ENCODE data around the gene MYO7B. TPM values are rescaled to one million over a fixed set of nuclear protein-coding genes. Genes with fewer than 3 reads are reported as not detected.

The MYO7B gene
- total RNA-seq, 4 donors from 2014 or later = 0.07 to 0.83 (median 0.51) TPM; not detected in 1

- intact Hi-C loops (cut with DNase I; ENCODE audit: low total_unique reads) (no loop called here), in situ Hi-C loops (cut with MboI; ENCODE audit: low sequenced_read_pairs in 4 of 4) (no loop called here)
- ATAC-seq (no peak), DNase-seq (no peak)
- peaks cover 4 to 11% (median 6%) of the 10 kb centered on the region in 3 donors for H3K27me3 ChIP-seq
- no peaks in the 10 kb centered on the region for H3K9me3 ChIP-seq
- H3K4me1 ChIP-seq = peaks cover 11 to 17% of the 10 kb centered on the region in 2 donors
- H3K4me3 ChIP-seq = no peak overlapping the region
- TF ChIP-seq POLR2A (IDR thresholded peaks at IDR 0.05) (no peak), CTCF (IDR thresholded peaks at IDR 0.05 in 4 of 5, conservative IDR thresholded peaks at IDR 0.05 in 1 of 5) (no peak)
- H3K36me3 ChIP-seq = no peaks in the 10 kb centered on the region
- no peak overlapping the region for H3K27ac ChIP-seq
These were observed 143.0 kb downstream of the MYO7B start for GRCh38 chr2:127678531-127678930.

GRCh38 chr2:127678991-127679390 lies 143.5 kb downstream of the MYO7B start:
- no peaks in the 10 kb centered on the region for H3K36me3 ChIP-seq
- in situ Hi-C loops (cut with MboI; ENCODE audit: low sequenced_read_pairs in 4 of 4) = no loop called here
- intact Hi-C loops (cut with DNase I; ENCODE audit: low total_unique reads) = no loop called here
- no peaks in the 10 kb centered on the region for H3K9me3 ChIP-seq
- peaks cover 4 to 11% (median 6%) of the 10 kb centered on the region in 3 donors for H3K27me3 ChIP-seq
- H3K27ac ChIP-seq = no peak overlapping the region
- TF ChIP-seq CTCF (IDR thresholded peaks at IDR 0.05 in 4 of 5, conservative IDR thresholded peaks at IDR 0.05 in 1 of 5) (no peak), POLR2A (IDR thresholded peaks at IDR 0.05) (no peak)
- H3K4me1 ChIP-seq = peaks cover 11 to 17% of the 10 kb centered on the region in 2 donors
- ATAC-seq = no peak
- DNase-seq = no peak
- peak overlapping the region in 1 of 4 donors; percentile 51 for H3K4me3 ChIP-seq

- in situ Hi-C loops (cut with MboI; ENCODE audit: low sequenced_read_pairs in 4 of 4) (no loop called here), intact Hi-C loops (cut with DNase I; ENCODE audit: low total_unique reads) (no loop called here)
- no peaks in the 10 kb centered on the region for H3K9me3 ChIP-seq
- peaks cover 0 to 6% (median 5%) of the 10 kb centered on the region in 3 donors for H3K27me3 ChIP-seq
- TF ChIP-seq POLR2A (IDR thresholded peaks at IDR 0.05) = no peak
- no peak for TF ChIP-seq CTCF (IDR thresholded peaks at IDR 0.05 in 4 of 5, conservative IDR thresholded peaks at IDR 0.05 in 1 of 5)
- H3K27ac ChIP-seq = peak overlapping the region in 1 of 4 donors; percentile 11
- DNase-seq (no peak), ATAC-seq (no peak)
- peak overlapping the region in 2 of 4 donors; percentile 39 to 51 for H3K4me3 ChIP-seq
- peaks cover 11 to 17% of the 10 kb centered on the region in 2 donors for H3K4me1 ChIP-seq
- no peaks in the 10 kb centered on the region for H3K36me3 ChIP-seq
These were observed 144.3 kb downstream of the MYO7B start for GRCh38 chr2:127679680-127680361.

- H3K4me1 ChIP-seq = peaks cover 11 to 12% of the 10 kb centered on the region in 2 donors
- H3K27me3 ChIP-seq = peaks cover 0 to under 1% (median 0%) of the 10 kb centered on the region in 3 donors
- H3K27ac ChIP-seq = peak overlapping the region in 3 of 4 donors; percentile 33 to 60 (median 48)
- intact Hi-C loops (cut with DNase I; ENCODE audit: low total_unique reads) (no loop called here), in situ Hi-C loops (cut with MboI; ENCODE audit: low sequenced_read_pairs in 4 of 4) (no loop called here)
- no peak for DNase-seq
- peak in 1 of 2 donors; percentile 5 for ATAC-seq
- TF ChIP-seq CTCF (IDR thresholded peaks at IDR 0.05 in 4 of 5, conservative IDR thresholded peaks at IDR 0.05 in 1 of 5) = no peak
- no peak for TF ChIP-seq POLR2A (IDR thresholded peaks at IDR 0.05)
- no peaks in the 10 kb centered on the region for H3K9me3 ChIP-seq
- H3K4me3 ChIP-seq = peak overlapping the region; percentile 39 to 52 (median 50)
- no peaks in the 10 kb centered on the region for H3K36me3 ChIP-seq
These were observed 145.3 kb downstream of the MYO7B start for GRCh38 chr2:127680706-127681287.
